NCI-H1694 treated with DMSO at 0.1 percent for 48 hours (cell line): ENCODE measurements around the gene ANKRD28.
"Not testable (repeated sequence)": the region's sequence is repeated elsewhere in the genome, so short reads cannot be mapped to it uniquely, and the experiment has no call there.

Experiments used
- DNase-seq: peaks from one replicate; lab custom pipeline; 2025; lab: John Stamatoyannopoulos, UW

Gene ANKRD28

GRCh38 chr3:15797642-15798303 is at the start of gene ANKRD28:
Gene ANKRD28 (minus strand): TSS chr3:15797979. CDS start chr3:15796521, 1,458 bp downstream.
- DNase-seq = peak; percentile 74

GRCh38 chr3:15847239-15847638 is 49.5 kb upstream of the ANKRD28 start:
- no peak for DNase-seq

- DNase-seq = no peak
Observed at GRCh38 chr3:15846606-15847005, 48.8 kb upstream of the ANKRD28 start.

- DNase-seq = no peak
Observed at GRCh38 chr3:15845475-15845874, 47.7 kb upstream of the ANKRD28 start.

- no peak for DNase-seq
Observed at GRCh38 chr3:15844889-15845288, 47.1 kb upstream of the ANKRD28 start.

- not testable (repeated sequence) for DNase-seq
Observed at GRCh38 chr3:15841091-15841973, 43.6 kb upstream of the ANKRD28 start.

GRCh38 chr3:15839568-15839967 is 41.8 kb upstream of the ANKRD28 start:
- DNase-seq = no peak

- DNase-seq = no peak
Observed at GRCh38 chr3:15831927-15832326, 34.1 kb upstream of the ANKRD28 start.

GRCh38 chr3:15825016-15825415 is 27.2 kb upstream of the ANKRD28 start:
- no peak for DNase-seq

- no peak for DNase-seq
Observed at GRCh38 chr3:15823092-15823491, 25.3 kb upstream of the ANKRD28 start.

- DNase-seq = no peak
Observed at GRCh38 chr3:15822281-15822680, 24.5 kb upstream of the ANKRD28 start.

GRCh38 chr3:15820911-15821310 is 23.1 kb upstream of the ANKRD28 start:
- DNase-seq = no peak

- DNase-seq = no peak
Observed at GRCh38 chr3:15819576-15819975, 21.8 kb upstream of the ANKRD28 start.

GRCh38 chr3:15819043-15819442 is 21.3 kb upstream of the ANKRD28 start:
- DNase-seq = no peak

- peak; percentile 72 for DNase-seq
Observed at GRCh38 chr3:15815696-15816095, 17.9 kb upstream of the ANKRD28 start.

- not testable (repeated sequence) for DNase-seq
Observed at GRCh38 chr3:15813079-15813478, 15.3 kb upstream of the ANKRD28 start.

GRCh38 chr3:15812183-15812582 is 14.4 kb upstream of the ANKRD28 start:
- DNase-seq = peak; percentile 63

- DNase-seq = no peak
Observed at GRCh38 chr3:15810702-15811101, 12.9 kb upstream of the ANKRD28 start.

- no peak for DNase-seq
Observed at GRCh38 chr3:15809313-15809712, 11.5 kb upstream of the ANKRD28 start.

GRCh38 chr3:15808679-15809310 is 11.0 kb upstream of the ANKRD28 start:
- DNase-seq = no peak

- DNase-seq = no peak
Observed at GRCh38 chr3:15805756-15806266, 8.0 kb upstream of the ANKRD28 start.

- no peak for DNase-seq
Observed at GRCh38 chr3:15804553-15805095, 6.8 kb upstream of the ANKRD28 start.
